K562 (cell line): ENCODE results near the gene TENT4A. TPM values are rescaled to one million over a fixed set of nuclear protein-coding genes. Genes with fewer than 3 reads are reported as not detected.

Experiments
- CBX3 ChIP-seq, 2 experiments: IDR thresholded peaks; 1 replicate in 1 of 2; 2 replicates in 1 of 2; pipeline ENCODE4 v1.6.1; 2012; ENCODE audit warnings: inconsistent platforms in 2 of 2, low read length in 2 of 2, borderline replicate concordance in 1 of 2, control low read depth in 1 of 2
- CREB1 ChIP-seq, 2 experiments: sonication (generic) in 1 of 2; formaldehyde crosslinking in 1 of 2; IDR thresholded peaks; 2 replicates each; pipeline versions ENCODE4 v1.6.1 to v1.8.0; 2012 to 2022; ENCODE audit warnings: inconsistent platforms in 1 of 2, mild to moderate bottlenecking in 1 of 2, missing genetic modification reagents in 1 of 2, moderate library complexity in 1 of 2
- EHMT2 ChIP-seq: fragments of 450-650 bp; IDR thresholded peaks from 2 replicates; pipeline ENCODE4 v1.6.1; 2018; ENCODE audit warnings: antibody characterized with exemption
- MIER1 ChIP-seq: fragments of 450-650 bp; IDR thresholded peaks from 2 replicates; pipeline ENCODE4 v1.6.1; 2016; ENCODE audit warnings: antibody characterized with exemption, mild to moderate bottlenecking, low read depth
- NFIC ChIP-seq: fragments of 450-650 bp; IDR thresholded peaks from 2 replicates; pipeline ENCODE4 v1.6.1; 2017; ENCODE audit warnings: mild to moderate bottlenecking, inconsistent platforms
- NFIX ChIP-seq: fragments of 250-450 bp; sonication (Bioruptor Pico); IDR thresholded peaks from 2 replicates; pipeline ENCODE4 v1.4.0; 2020; ENCODE audit warnings: low read depth, mild to moderate bottlenecking, moderate library complexity
- NR2C2 ChIP-seq, 2 experiments: fragments of 200-800 bp in 1 of 2; sonication (Bioruptor generic) in 1 of 2; sonication (generic) in 1 of 2; formaldehyde crosslinking in 1 of 2; IDR thresholded peaks; 2 replicates each; pipeline versions ENCODE4 v1.6.1 to v1.8.0; 2016 to 2022; ENCODE audit warnings: mild to moderate bottlenecking in 1 of 2, missing compliant biosample characterization in 1 of 2, missing genetic modification characterization in 1 of 2, missing genetic modification reagents in 1 of 2
- TRIM28 ChIP-seq: fragments of 450-650 bp; IDR thresholded peaks from 2 replicates; pipeline ENCODE4 v1.6.1; 2017
- polyA plus RNA-seq, 8 experiments: library from polyadenylated mRNA; depleted of rRNA in 4 of 8; stranded (reverse) in 5 of 8; unstranded in 3 of 8; fragments of >200 nt; fragmentation: Nextera tagmentation in 2 of 8; fragmentation: Illumina TruSeq in 1 of 8; extraction: Ambion mirVana in 2 of 8; extraction: Trizol in 1 of 8; gene quantifications; 2 replicates each; pipeline versions ENCODE4 v1.2.1 to v1.2.3, GENCODE V29; 2011 to 2014; ENCODE audit warnings: inconsistent platforms in 1 of 8, missing spikeins in 1 of 8
- total RNA-seq, 7 experiments: library from RNA; depleted of rRNA in 6 of 7; stranded (reverse); fragments of >200 nt in 6 of 7; fragmentation: Illumina TruSeq in 2 of 7; extraction: Trizol in 2 of 7; gene quantifications; 2 replicates each; pipeline versions ENCODE4 v1.2.1 to v1.2.3, GENCODE V29; 2011 to 2021; ENCODE audit warnings: low replicate concordance in 1 of 7
- TF ChIP-seq, protein P1 (sequence below): fragments of 450-650 bp; IDR thresholded peaks from 2 replicates; pipeline ENCODE4 v1.6.1; 2016; ENCODE audit warnings: mild to moderate bottlenecking, moderate library complexity
- TF ChIP-seq, protein P2 (sequence below), 3 experiments: IDR thresholded peaks in 2 of 3; conservative IDR thresholded peaks in 1 of 3; 2 replicates each; pipeline ENCODE4 v1.5.1; 2011 to 2012; ENCODE audit warnings: low read length in 3 of 3, mild to moderate bottlenecking in 3 of 3, control low read depth in 2 of 3, improper control_type of control experiment in 1 of 3, inconsistent platforms in 1 of 3, low read depth in 1 of 3, mixed read lengths in 1 of 3, moderate library complexity in 1 of 3; ENCODE audit not compliant: insufficient read depth in 2 of 3
- TF ChIP-seq, protein P3 (sequence below), 2 experiments: IDR thresholded peaks; 2 replicates each; pipeline ENCODE4 v1.6.1; 2011; ENCODE audit warnings: borderline replicate concordance in 1 of 2, control low read depth in 1 of 2, low read depth in 1 of 2, low read length in 1 of 2, mild to moderate bottlenecking in 1 of 2, mixed read lengths in 1 of 2, moderate library complexity in 1 of 2; ENCODE audit not compliant: insufficient read depth in 1 of 2, insufficient read length in 1 of 2, poor library complexity in 1 of 2, severe bottlenecking in 1 of 2; ENCODE audit errors: extremely low read depth in 1 of 2

Gene TENT4A
- total and polyA plus RNA-seq, 9 of the 15 experiments (the other 6 are each of a cell fraction or from before 2014, with no cell fraction given) = 1.3 to 27.3 (median 13.0) TPM

DNA sequence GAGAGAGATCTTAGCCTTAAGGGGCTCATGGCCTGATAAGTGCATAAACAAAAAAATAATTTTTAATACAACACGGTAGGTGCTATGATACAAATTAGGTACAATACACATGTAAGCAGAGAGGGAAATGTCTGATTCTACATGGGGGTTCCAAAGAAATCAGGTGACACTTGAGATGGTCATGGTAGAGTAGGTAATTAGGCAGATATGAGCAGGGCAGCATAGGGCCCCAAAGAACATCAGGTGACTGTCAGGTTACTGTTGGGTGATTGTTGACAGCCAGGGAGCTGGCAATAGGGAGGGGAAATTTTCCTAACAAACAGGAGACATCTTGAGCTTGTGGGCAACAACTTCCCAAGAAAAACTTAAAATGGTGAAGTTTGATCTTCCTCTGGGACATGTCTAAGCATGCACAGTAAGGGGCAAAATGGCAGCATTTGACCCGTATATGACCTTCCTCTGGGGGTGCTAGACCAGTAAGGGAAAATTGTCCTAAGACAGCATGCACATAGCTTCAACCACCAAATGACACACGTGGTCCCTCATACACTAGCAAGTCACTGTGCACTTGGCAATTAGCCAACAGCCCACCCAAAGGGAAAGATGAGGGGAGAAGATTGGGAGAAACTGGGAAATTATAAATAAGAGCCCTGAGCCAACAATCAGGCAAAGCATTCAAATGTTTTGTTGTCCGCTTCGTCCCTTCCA lies 37.3 kb upstream of the TENT4A start (continued):
- TF ChIP-seq, protein P1, sequence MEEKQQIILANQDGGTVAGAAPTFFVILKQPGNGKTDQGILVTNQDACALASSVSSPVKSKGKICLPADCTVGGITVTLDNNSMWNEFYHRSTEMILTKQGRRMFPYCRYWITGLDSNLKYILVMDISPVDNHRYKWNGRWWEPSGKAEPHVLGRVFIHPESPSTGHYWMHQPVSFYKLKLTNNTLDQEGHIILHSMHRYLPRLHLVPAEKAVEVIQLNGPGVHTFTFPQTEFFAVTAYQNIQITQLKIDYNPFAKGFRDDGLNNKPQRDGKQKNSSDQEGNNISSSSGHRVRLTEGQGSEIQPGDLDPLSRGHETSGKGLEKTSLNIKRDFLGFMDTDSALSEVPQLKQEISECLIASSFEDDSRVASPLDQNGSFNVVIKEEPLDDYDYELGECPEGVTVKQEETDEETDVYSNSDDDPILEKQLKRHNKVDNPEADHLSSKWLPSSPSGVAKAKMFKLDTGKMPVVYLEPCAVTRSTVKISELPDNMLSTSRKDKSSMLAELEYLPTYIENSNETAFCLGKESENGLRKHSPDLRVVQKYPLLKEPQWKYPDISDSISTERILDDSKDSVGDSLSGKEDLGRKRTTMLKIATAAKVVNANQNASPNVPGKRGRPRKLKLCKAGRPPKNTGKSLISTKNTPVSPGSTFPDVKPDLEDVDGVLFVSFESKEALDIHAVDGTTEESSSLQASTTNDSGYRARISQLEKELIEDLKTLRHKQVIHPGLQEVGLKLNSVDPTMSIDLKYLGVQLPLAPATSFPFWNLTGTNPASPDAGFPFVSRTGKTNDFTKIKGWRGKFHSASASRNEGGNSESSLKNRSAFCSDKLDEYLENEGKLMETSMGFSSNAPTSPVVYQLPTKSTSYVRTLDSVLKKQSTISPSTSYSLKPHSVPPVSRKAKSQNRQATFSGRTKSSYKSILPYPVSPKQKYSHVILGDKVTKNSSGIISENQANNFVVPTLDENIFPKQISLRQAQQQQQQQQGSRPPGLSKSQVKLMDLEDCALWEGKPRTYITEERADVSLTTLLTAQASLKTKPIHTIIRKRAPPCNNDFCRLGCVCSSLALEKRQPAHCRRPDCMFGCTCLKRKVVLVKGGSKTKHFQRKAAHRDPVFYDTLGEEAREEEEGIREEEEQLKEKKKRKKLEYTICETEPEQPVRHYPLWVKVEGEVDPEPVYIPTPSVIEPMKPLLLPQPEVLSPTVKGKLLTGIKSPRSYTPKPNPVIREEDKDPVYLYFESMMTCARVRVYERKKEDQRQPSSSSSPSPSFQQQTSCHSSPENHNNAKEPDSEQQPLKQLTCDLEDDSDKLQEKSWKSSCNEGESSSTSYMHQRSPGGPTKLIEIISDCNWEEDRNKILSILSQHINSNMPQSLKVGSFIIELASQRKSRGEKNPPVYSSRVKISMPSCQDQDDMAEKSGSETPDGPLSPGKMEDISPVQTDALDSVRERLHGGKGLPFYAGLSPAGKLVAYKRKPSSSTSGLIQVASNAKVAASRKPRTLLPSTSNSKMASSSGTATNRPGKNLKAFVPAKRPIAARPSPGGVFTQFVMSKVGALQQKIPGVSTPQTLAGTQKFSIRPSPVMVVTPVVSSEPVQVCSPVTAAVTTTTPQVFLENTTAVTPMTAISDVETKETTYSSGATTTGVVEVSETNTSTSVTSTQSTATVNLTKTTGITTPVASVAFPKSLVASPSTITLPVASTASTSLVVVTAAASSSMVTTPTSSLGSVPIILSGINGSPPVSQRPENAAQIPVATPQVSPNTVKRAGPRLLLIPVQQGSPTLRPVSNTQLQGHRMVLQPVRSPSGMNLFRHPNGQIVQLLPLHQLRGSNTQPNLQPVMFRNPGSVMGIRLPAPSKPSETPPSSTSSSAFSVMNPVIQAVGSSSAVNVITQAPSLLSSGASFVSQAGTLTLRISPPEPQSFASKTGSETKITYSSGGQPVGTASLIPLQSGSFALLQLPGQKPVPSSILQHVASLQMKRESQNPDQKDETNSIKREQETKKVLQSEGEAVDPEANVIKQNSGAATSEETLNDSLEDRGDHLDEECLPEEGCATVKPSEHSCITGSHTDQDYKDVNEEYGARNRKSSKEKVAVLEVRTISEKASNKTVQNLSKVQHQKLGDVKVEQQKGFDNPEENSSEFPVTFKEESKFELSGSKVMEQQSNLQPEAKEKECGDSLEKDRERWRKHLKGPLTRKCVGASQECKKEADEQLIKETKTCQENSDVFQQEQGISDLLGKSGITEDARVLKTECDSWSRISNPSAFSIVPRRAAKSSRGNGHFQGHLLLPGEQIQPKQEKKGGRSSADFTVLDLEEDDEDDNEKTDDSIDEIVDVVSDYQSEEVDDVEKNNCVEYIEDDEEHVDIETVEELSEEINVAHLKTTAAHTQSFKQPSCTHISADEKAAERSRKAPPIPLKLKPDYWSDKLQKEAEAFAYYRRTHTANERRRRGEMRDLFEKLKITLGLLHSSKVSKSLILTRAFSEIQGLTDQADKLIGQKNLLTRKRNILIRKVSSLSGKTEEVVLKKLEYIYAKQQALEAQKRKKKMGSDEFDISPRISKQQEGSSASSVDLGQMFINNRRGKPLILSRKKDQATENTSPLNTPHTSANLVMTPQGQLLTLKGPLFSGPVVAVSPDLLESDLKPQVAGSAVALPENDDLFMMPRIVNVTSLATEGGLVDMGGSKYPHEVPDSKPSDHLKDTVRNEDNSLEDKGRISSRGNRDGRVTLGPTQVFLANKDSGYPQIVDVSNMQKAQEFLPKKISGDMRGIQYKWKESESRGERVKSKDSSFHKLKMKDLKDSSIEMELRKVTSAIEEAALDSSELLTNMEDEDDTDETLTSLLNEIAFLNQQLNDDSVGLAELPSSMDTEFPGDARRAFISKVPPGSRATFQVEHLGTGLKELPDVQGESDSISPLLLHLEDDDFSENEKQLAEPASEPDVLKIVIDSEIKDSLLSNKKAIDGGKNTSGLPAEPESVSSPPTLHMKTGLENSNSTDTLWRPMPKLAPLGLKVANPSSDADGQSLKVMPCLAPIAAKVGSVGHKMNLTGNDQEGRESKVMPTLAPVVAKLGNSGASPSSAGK = peak; percentile 46
- TF ChIP-seq NFIX = peak; percentile 47; the same call in 1 of the 2 replicates
- TF ChIP-seq NFIC = peak; percentile 94
- TF ChIP-seq TRIM28 = 0 out of 2 replicates have a peak, but pooled peaks have one; percentile 33
- TF ChIP-seq, protein P2, sequence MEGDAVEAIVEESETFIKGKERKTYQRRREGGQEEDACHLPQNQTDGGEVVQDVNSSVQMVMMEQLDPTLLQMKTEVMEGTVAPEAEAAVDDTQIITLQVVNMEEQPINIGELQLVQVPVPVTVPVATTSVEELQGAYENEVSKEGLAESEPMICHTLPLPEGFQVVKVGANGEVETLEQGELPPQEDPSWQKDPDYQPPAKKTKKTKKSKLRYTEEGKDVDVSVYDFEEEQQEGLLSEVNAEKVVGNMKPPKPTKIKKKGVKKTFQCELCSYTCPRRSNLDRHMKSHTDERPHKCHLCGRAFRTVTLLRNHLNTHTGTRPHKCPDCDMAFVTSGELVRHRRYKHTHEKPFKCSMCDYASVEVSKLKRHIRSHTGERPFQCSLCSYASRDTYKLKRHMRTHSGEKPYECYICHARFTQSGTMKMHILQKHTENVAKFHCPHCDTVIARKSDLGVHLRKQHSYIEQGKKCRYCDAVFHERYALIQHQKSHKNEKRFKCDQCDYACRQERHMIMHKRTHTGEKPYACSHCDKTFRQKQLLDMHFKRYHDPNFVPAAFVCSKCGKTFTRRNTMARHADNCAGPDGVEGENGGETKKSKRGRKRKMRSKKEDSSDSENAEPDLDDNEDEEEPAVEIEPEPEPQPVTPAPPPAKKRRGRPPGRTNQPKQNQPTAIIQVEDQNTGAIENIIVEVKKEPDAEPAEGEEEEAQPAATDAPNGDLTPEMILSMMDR (IDR thresholded peaks at IDR 0.05 in 2 of 3, conservative IDR thresholded peaks at IDR 0.05 in 1 of 3; ENCODE audit: insufficient read depth in 2 of 3, low read depth in 1 of 3, low read length in 3 of 3) = peak; percentile 22 to 33 (median 25); a peak in 2 of 6 replicates
- TF ChIP-seq, protein P3, sequence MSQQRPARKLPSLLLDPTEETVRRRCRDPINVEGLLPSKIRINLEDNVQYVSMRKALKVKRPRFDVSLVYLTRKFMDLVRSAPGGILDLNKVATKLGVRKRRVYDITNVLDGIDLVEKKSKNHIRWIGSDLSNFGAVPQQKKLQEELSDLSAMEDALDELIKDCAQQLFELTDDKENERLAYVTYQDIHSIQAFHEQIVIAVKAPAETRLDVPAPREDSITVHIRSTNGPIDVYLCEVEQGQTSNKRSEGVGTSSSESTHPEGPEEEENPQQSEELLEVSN (IDR thresholded peaks at IDR 0.05; ENCODE audit: borderline replicate concordance in 1 of 2, extremely low read depth in 1 of 2, insufficient read depth in 1 of 2, insufficient read length in 1 of 2, low read depth in 1 of 2, low read length in 1 of 2, poor library complexity in 1 of 2, severe bottlenecking in 1 of 2) = peak in 1 of 2 experiments; percentile 48
- TF ChIP-seq NR2C2 (CRISPR knock-in tag; IDR thresholded peaks at IDR 0.05) = peak; percentile 86; the same call in 1 of the 2 replicates
- TF ChIP-seq NR2C2 (tag; IDR thresholded peaks at IDR 0.05) = peak; percentile 77
- peak; percentile 66; the same call in 1 of the 2 replicates for TF ChIP-seq MIER1
- TF ChIP-seq EHMT2 = peak; percentile 83
- peak in 1 of 2 experiments; percentile 92; a peak in 1 of 3 replicates for TF ChIP-seq CBX3 (IDR thresholded peaks at IDR 0.05; ENCODE audit: borderline replicate concordance in 1 of 2, low read length in 2 of 2)
- no peak for TF ChIP-seq CREB1 (IDR thresholded peaks at IDR 0.05)
- no peak for TF ChIP-seq CREB1 (CRISPR knock-in tag; IDR thresholded peaks at IDR 0.05)
